Measurements from ENCODE around the gene SPI1. TPM values are rescaled to one million over a fixed set of nuclear protein-coding genes. Genes with fewer than 3 reads are reported as not detected.

The SPI1 gene
- total RNA-seq, 5 donors from 2014 or later (not counting 1 experiment from before 2014, with no cell fraction given), result 1.8 to 5.8 (median 2.1) TPM

- Mint-ChIP-seq H3K9me3 (no peaks in the 10 kb centered on the region), H3K36me3 (no peaks in the 10 kb centered on the region), H3K4me1 (no peaks in the 10 kb centered on the region), H3K27ac (no peak overlapping the region), H3K27me3 (no peaks in the 10 kb centered on the region), H3K4me3 (no peak overlapping the region)
- no peak for ATAC-seq (replicated peaks in 1 of 4)
- 73% methylated on average over 13 of the region's 18 CpGs for WGBS (ENCODE audit: insufficient coverage)
- ChIA-PET CTCF (interaction anchor here in 1 of 2 donors (0.6 kb wide), 1 partner anchor 729 kb away, joined by 7 read pairs; no protein-coding TSS in a partner anchor), POLR2A (interaction anchor here in 1 of 2 donors (0.5 kb wide), 1 partner anchor 693 kb away, joined by 8 read pairs; no protein-coding TSS in a partner anchor)
- Histone ChIP-seq H3K27me3 (replicated peaks in 1 of 2; ENCODE audit: control insufficient read depth in 2 of 2, extremely low read depth in 1 of 2, insufficient read depth in 2 of 2, low read length in 1 of 2) (peaks cover 0 to 3% of the 10 kb centered on the region in 2 experiments), H3K9me3 (no peaks in the 10 kb centered on the region), H3K36me3 (ENCODE audit: control insufficient read depth in 2 of 2, extremely low read depth in 1 of 2, insufficient read depth in 1 of 2, low read length in 1 of 2) (no peaks in the 10 kb centered on the region), H3K4me3 (ENCODE audit: control insufficient read depth in 1 of 2, extremely low read depth in 1 of 2, low read length in 1 of 2) (no peak overlapping the region), H3K27ac (ENCODE audit: low read length) (no peak overlapping the region), H3K4me1 (ENCODE audit: control insufficient read depth in 1 of 2, extremely low read depth in 1 of 2, insufficient read depth in 2 of 2, low read length in 2 of 2) (no peaks in the 10 kb centered on the region)
- DNase-seq, result no peak
These were observed 37.2 kb downstream of the SPI1 start for GRCh38 chr11:47340980-47341775.

GRCh38 chr11:47340010-47340409 lies 38.3 kb downstream of the SPI1 start:
- Histone ChIP-seq H3K4me1 (ENCODE audit: control insufficient read depth in 1 of 2, extremely low read depth in 1 of 2, insufficient read depth in 2 of 2, low read length in 2 of 2) (no peaks in the 10 kb centered on the region), H3K9me3 (no peaks in the 10 kb centered on the region), H3K4me3 (ENCODE audit: control insufficient read depth in 1 of 2, extremely low read depth in 1 of 2, low read length in 1 of 2) (no peak overlapping the region), H3K27ac (ENCODE audit: low read length) (no peak overlapping the region), H3K27me3 (replicated peaks in 1 of 2; ENCODE audit: control insufficient read depth in 2 of 2, extremely low read depth in 1 of 2, insufficient read depth in 2 of 2, low read length in 1 of 2) (peaks cover 0 to 3% of the 10 kb centered on the region in 2 experiments), H3K36me3 (ENCODE audit: control insufficient read depth in 2 of 2, extremely low read depth in 1 of 2, insufficient read depth in 1 of 2, low read length in 1 of 2) (no peaks in the 10 kb centered on the region)
- H3K27ac Mint-ChIP-seq, result no peak overlapping the region
- H3K9me3 Mint-ChIP-seq, result no peaks in the 10 kb centered on the region
- ChIA-PET CTCF (no interaction called here), POLR2A (no interaction called here)
- H3K4me1 Mint-ChIP-seq, result no peaks in the 10 kb centered on the region
- H3K4me3 Mint-ChIP-seq, result no peak overlapping the region
- no peaks in the 10 kb centered on the region for H3K36me3 Mint-ChIP-seq
- DNase-seq (no peak), ATAC-seq (replicated peaks in 1 of 4) (no peak)
- H3K27me3 Mint-ChIP-seq, result no peaks in the 10 kb centered on the region
- WGBS (ENCODE audit: insufficient coverage), result 86% methylated on average over 8 of the region's 9 CpGs

- Mint-ChIP-seq H3K4me3 (no peak overlapping the region), H3K4me1 (no peaks in the 10 kb centered on the region), H3K36me3 (no peaks in the 10 kb centered on the region), H3K27me3 (no peaks in the 10 kb centered on the region), H3K9me3 (no peaks in the 10 kb centered on the region), H3K27ac (no peak overlapping the region)
- CTCF ChIA-PET, result no interaction called here
- Histone ChIP-seq H3K4me1 (ENCODE audit: control insufficient read depth in 1 of 2, extremely low read depth in 1 of 2, insufficient read depth in 2 of 2, low read length in 2 of 2) (no peaks in the 10 kb centered on the region), H3K9me3 (no peaks in the 10 kb centered on the region), H3K27me3 (replicated peaks in 1 of 2; ENCODE audit: control insufficient read depth in 2 of 2, extremely low read depth in 1 of 2, insufficient read depth in 2 of 2, low read length in 1 of 2) (peaks cover 0 to 3% of the 10 kb centered on the region in 2 experiments), H3K4me3 (ENCODE audit: control insufficient read depth in 1 of 2, extremely low read depth in 1 of 2, low read length in 1 of 2) (no peak overlapping the region), H3K27ac (ENCODE audit: low read length) (no peak overlapping the region), H3K36me3 (ENCODE audit: control insufficient read depth in 2 of 2, extremely low read depth in 1 of 2, insufficient read depth in 1 of 2, low read length in 1 of 2) (no peaks in the 10 kb centered on the region)
- ATAC-seq (replicated peaks in 1 of 4) (no peak), DNase-seq (no peak)
- WGBS (ENCODE audit: insufficient coverage), result 84% methylated on average over 20 of the region's 27 CpGs
- POLR2A ChIA-PET, result no interaction called here
These were observed 39.7 kb downstream of the SPI1 start for GRCh38 chr11:47338396-47339241.

- Histone ChIP-seq H3K27ac (ENCODE audit: low read length) (no peak overlapping the region), H3K4me1 (ENCODE audit: control insufficient read depth in 1 of 2, extremely low read depth in 1 of 2, insufficient read depth in 2 of 2, low read length in 2 of 2) (no peaks in the 10 kb centered on the region), H3K9me3 (no peaks in the 10 kb centered on the region), H3K36me3 (ENCODE audit: control insufficient read depth in 2 of 2, extremely low read depth in 1 of 2, insufficient read depth in 1 of 2, low read length in 1 of 2) (no peaks in the 10 kb centered on the region), H3K4me3 (ENCODE audit: control insufficient read depth in 1 of 2, extremely low read depth in 1 of 2, low read length in 1 of 2) (no peak overlapping the region), H3K27me3 (replicated peaks in 1 of 2; ENCODE audit: control insufficient read depth in 2 of 2, extremely low read depth in 1 of 2, insufficient read depth in 2 of 2, low read length in 1 of 2) (peaks cover 0 to 3% of the 10 kb centered on the region in 2 experiments)
- CTCF ChIA-PET, result interaction anchor here in 1 of 2 donors (0.7 kb wide), 1 partner anchor 475 kb away, joined by 10 read pairs; no protein-coding TSS in a partner anchor
- DNase-seq (no peak), ATAC-seq (replicated peaks in 1 of 4) (no peak)
- Mint-ChIP-seq H3K4me3 (no peak overlapping the region), H3K36me3 (no peaks in the 10 kb centered on the region), H3K4me1 (no peaks in the 10 kb centered on the region), H3K27ac (no peak overlapping the region), H3K27me3 (no peaks in the 10 kb centered on the region), H3K9me3 (no peaks in the 10 kb centered on the region)
- 95% methylated on average over 27 of the region's 34 CpGs for WGBS (ENCODE audit: insufficient coverage)
- POLR2A ChIA-PET, result no interaction called here
These were observed 41.0 kb downstream of the SPI1 start for GRCh38 chr11:47337229-47337924.

DNA sequence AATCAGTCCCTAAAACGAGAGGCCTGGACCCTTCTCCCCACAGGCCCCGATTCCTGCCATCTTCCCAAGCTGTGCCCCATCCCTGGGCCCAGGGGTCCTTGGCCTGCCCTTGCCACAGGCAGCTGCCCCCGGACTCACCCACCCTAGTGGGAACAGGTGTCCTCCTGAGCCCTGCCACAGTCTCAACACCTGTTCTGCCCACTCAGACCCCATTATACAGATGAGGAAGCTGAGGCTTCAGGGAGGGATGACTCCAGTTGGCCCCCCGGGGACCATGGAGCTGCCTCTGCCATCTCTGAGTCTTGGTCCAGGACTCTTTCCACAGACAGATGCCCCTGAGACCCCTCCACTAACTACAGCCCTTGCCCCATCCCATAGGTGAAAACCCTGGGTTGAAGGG lies 41.8 kb downstream of the SPI1 start:
- H3K27me3 Mint-ChIP-seq, result no peaks in the 10 kb centered on the region
- no peak for ATAC-seq (replicated peaks in 1 of 4)

GRCh38 chr11:47335733-47336132 lies 42.6 kb downstream of the SPI1 start:
- Mint-ChIP-seq H3K9me3 (no peaks in the 10 kb centered on the region), H3K27me3 (no peaks in the 10 kb centered on the region), H3K4me1 (no peaks in the 10 kb centered on the region), H3K27ac (no peak overlapping the region), H3K36me3 (peaks cover under 1% of the 10 kb centered on the region), H3K4me3 (no peak overlapping the region)
- ATAC-seq (replicated peaks in 1 of 4) (no peak), DNase-seq (no peak)
- WGBS (ENCODE audit: insufficient coverage), result 94% methylated on average over 4 of the region's 9 CpGs
- ChIA-PET CTCF (no interaction called here), POLR2A (no interaction called here)
- H3K27ac ChIP-seq (ENCODE audit: low read length), result no peak overlapping the region
- H3K27me3 ChIP-seq (replicated peaks in 1 of 2; ENCODE audit: control insufficient read depth in 2 of 2, extremely low read depth in 1 of 2, insufficient read depth in 2 of 2, low read length in 1 of 2), result peaks cover 0 to 3% of the 10 kb centered on the region in 2 experiments
- H3K4me3 ChIP-seq (ENCODE audit: control insufficient read depth in 1 of 2, extremely low read depth in 1 of 2, low read length in 1 of 2), result no peak overlapping the region
- no peaks in the 10 kb centered on the region for H3K4me1 ChIP-seq (ENCODE audit: control insufficient read depth in 1 of 2, extremely low read depth in 1 of 2, insufficient read depth in 2 of 2, low read length in 2 of 2)
- H3K9me3 ChIP-seq, result no peaks in the 10 kb centered on the region
- no peaks in the 10 kb centered on the region for H3K36me3 ChIP-seq (ENCODE audit: control insufficient read depth in 2 of 2, extremely low read depth in 1 of 2, insufficient read depth in 1 of 2, low read length in 1 of 2)

More for the DNA sequence above, 41.8 kb downstream of the SPI1 start:
- no peak overlapping the region for H3K4me3 ChIP-seq (ENCODE audit: control insufficient read depth in 1 of 2, extremely low read depth in 1 of 2, low read length in 1 of 2)
- ChIA-PET CTCF (interaction anchor here in 1 of 2 donors (0.7 kb wide), 1 partner anchor 476 kb away, joined by 10 read pairs; no protein-coding TSS in a partner anchor), POLR2A (no interaction called here)
- Mint-ChIP-seq H3K4me3 (no peak overlapping the region), H3K4me1 (no peaks in the 10 kb centered on the region), H3K9me3 (no peaks in the 10 kb centered on the region), H3K27ac (no peak overlapping the region), H3K36me3 (no peaks in the 10 kb centered on the region)
- no peaks in the 10 kb centered on the region for H3K4me1 ChIP-seq (ENCODE audit: control insufficient read depth in 1 of 2, extremely low read depth in 1 of 2, insufficient read depth in 2 of 2, low read length in 2 of 2)
- no peak for DNase-seq
- H3K9me3 ChIP-seq, result no peaks in the 10 kb centered on the region
- 77% methylated on average over 2 of the region's 4 CpGs for WGBS (ENCODE audit: insufficient coverage)
- H3K27ac ChIP-seq (ENCODE audit: low read length), result no peak overlapping the region
- H3K27me3 ChIP-seq (replicated peaks in 1 of 2; ENCODE audit: control insufficient read depth in 2 of 2, extremely low read depth in 1 of 2, insufficient read depth in 2 of 2, low read length in 1 of 2), result peaks cover 0 to 3% of the 10 kb centered on the region in 2 experiments
- H3K36me3 ChIP-seq (ENCODE audit: control insufficient read depth in 2 of 2, extremely low read depth in 1 of 2, insufficient read depth in 1 of 2, low read length in 1 of 2), result no peaks in the 10 kb centered on the region

All from T-cell (primary cell).